ENCODE data around the gene TSPOAP1.

TSPOAP1 gene

GRCh38 chr17:58335061-58335731 lies 6.6 kb upstream of the TSPOAP1 start:
- Histone ChIP-seq H3K36me3 (ENCODE audit: insufficient read depth, low read length) (peaks cover 20% of the 10 kb centered on the region), H3K4me1 (ENCODE audit: insufficient read depth, low read length, poor library complexity, severe bottlenecking) (peaks cover 46% of the 10 kb centered on the region), H3K9me3 (ENCODE audit: insufficient read depth, low read depth, low read length) (no peaks in the 10 kb centered on the region), H3F3A (ENCODE audit: low read depth) (peaks cover 36% of the 10 kb centered on the region), H4K20me1 (ENCODE audit: insufficient read depth, low read length, poor library complexity, severe bottlenecking) (peaks cover 21% of the 10 kb centered on the region), H3K9ac (ENCODE audit: low read depth, low read length, poor library complexity, severe bottlenecking) (peak overlapping the region; percentile 99), H3K4me2 (ENCODE audit: low read depth, low read length, poor library complexity, severe bottlenecking) (peak overlapping the region; percentile 94), H2AFZ (ENCODE audit: low read length) (no peak overlapping the region), H3K9me2 (replicated peaks; ENCODE audit: low read depth, low read length) (no peaks in the 10 kb centered on the region), H3K27me3 (ENCODE audit: insufficient read depth, low read length, poor library complexity, severe bottlenecking) (peaks cover 21% of the 10 kb centered on the region), H3K79me2 (ENCODE audit: insufficient read depth, low read length) (peaks cover 84% of the 10 kb centered on the region), H3K4me3 (ENCODE audit: low read length, poor library complexity, severe bottlenecking) (peak overlapping the region; percentile 99)
- TF ChIP-seq EZH2phosphoT487 (IDR thresholded peaks at IDR 0.05; ENCODE audit: borderline replicate concordance) (no peak), CTCF (conservative IDR thresholded peaks at IDR 0.05; ENCODE audit: low read length) (no peak)

DNA sequence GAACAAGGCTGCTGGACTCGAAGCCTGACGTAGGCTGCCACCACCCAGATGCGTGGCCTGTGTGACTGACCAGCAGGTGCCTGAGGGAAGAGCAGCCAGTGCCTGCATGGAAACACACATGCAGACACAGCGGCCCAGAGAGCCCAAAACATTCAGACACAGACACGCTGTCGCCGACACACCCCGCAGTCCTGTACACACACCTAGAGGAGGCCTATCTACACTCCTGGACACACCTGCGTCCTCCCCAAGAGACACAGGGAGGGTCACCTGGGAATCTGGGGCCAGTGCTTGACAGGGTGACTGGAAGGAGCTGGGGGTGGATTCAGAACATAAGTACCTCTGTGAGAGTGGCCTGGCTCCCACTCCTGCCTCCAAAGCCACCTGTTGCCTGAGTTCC lies 6.1 kb upstream of the TSPOAP1 start:
- no peak overlapping the region for H2AFZ ChIP-seq (ENCODE audit: low read length)
- H3K36me3 ChIP-seq (ENCODE audit: insufficient read depth, low read length): peaks cover 25% of the 10 kb centered on the region
- H3K79me2 ChIP-seq (ENCODE audit: insufficient read depth, low read length): peaks cover 84% of the 10 kb centered on the region
- H3K9ac ChIP-seq (ENCODE audit: low read depth, low read length, poor library complexity, severe bottlenecking): peak overlapping the region; percentile 99
- no peaks in the 10 kb centered on the region for H3K9me3 ChIP-seq (ENCODE audit: insufficient read depth, low read depth, low read length)
- H3F3A ChIP-seq (ENCODE audit: low read depth): peaks cover 40% of the 10 kb centered on the region
- H3K4me1 ChIP-seq (ENCODE audit: insufficient read depth, low read length, poor library complexity, severe bottlenecking): peaks cover 48% of the 10 kb centered on the region
- peak overlapping the region; percentile 99 for H3K4me3 ChIP-seq (ENCODE audit: low read length, poor library complexity, severe bottlenecking)
- H3K9me2 ChIP-seq (replicated peaks; ENCODE audit: low read depth, low read length): no peaks in the 10 kb centered on the region
- peak overlapping the region; percentile 94 for H3K4me2 ChIP-seq (ENCODE audit: low read depth, low read length, poor library complexity, severe bottlenecking)
- H3K27me3 ChIP-seq (ENCODE audit: insufficient read depth, low read length, poor library complexity, severe bottlenecking): peaks cover 24% of the 10 kb centered on the region
- peaks cover 26% of the 10 kb centered on the region for H4K20me1 ChIP-seq (ENCODE audit: insufficient read depth, low read length, poor library complexity, severe bottlenecking)
- TF ChIP-seq EZH2phosphoT487 (IDR thresholded peaks at IDR 0.05; ENCODE audit: borderline replicate concordance) (no peak), CTCF (conservative IDR thresholded peaks at IDR 0.05; ENCODE audit: low read length) (0 out of 2 replicates have a peak, but pooled peaks have one; percentile 4)

DNA sequence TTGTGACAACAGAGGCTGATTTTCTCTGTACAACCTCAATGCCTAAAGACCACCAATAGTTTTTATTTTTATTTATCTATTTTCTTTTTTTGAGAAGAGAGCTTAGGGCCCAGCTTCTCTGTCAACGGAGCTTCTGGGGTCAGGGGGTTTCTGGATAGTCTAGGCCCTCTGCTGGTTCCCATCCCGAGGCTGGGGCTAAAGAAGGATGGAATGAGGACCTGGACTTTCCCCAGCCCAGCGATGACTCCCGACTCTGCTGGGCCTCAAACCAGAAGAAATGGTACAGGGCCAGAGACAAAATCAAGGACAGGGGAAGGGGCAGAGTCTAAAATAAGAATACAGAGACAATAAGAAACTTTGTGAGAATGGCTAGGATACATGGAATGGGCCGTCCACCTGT lies 5.7 kb upstream of the TSPOAP1 start:
- TF ChIP-seq EZH2phosphoT487 (IDR thresholded peaks at IDR 0.05; ENCODE audit: borderline replicate concordance) (no peak), CTCF (conservative IDR thresholded peaks at IDR 0.05; ENCODE audit: low read length) (0 out of 2 replicates have a peak, but pooled peaks have one; percentile 8)
- Histone ChIP-seq H3K79me2 (ENCODE audit: insufficient read depth, low read length) (peaks cover 84% of the 10 kb centered on the region), H3K9ac (ENCODE audit: low read depth, low read length, poor library complexity, severe bottlenecking) (peak overlapping the region; percentile 99), H3K4me3 (ENCODE audit: low read length, poor library complexity, severe bottlenecking) (peak overlapping the region; percentile 99), H3K27me3 (ENCODE audit: insufficient read depth, low read length, poor library complexity, severe bottlenecking) (peaks cover 24% of the 10 kb centered on the region), H3K4me2 (ENCODE audit: low read depth, low read length, poor library complexity, severe bottlenecking) (peak overlapping the region; percentile 94), H3K36me3 (ENCODE audit: insufficient read depth, low read length) (peaks cover 30% of the 10 kb centered on the region), H2AFZ (ENCODE audit: low read length) (no peak overlapping the region), H3K9me3 (ENCODE audit: insufficient read depth, low read depth, low read length) (no peaks in the 10 kb centered on the region), H4K20me1 (ENCODE audit: insufficient read depth, low read length, poor library complexity, severe bottlenecking) (peaks cover 30% of the 10 kb centered on the region), H3F3A (ENCODE audit: low read depth) (peaks cover 43% of the 10 kb centered on the region), H3K4me1 (ENCODE audit: insufficient read depth, low read length, poor library complexity, severe bottlenecking) (peaks cover 52% of the 10 kb centered on the region), H3K9me2 (replicated peaks; ENCODE audit: low read depth, low read length) (no peaks in the 10 kb centered on the region)
